D721Med (cell line): ENCODE measurements around the gene A2M.

Source experiments
- DNase-seq: peaks from one replicate; pipeline ENCODE4 v3.0.0; 2011; ENCODE audit warnings: low spot score; ENCODE audit not compliant: insufficient read length
- FAIRE-seq: peaks from 2 replicates; lab custom pipeline; 2011; peaks lifted over from hg19 to GRCh38; lab: Jason Lieb, UNC
- TF ChIP-seq, protein P1 (sequence below): IDR thresholded peaks from 2 replicates; pipeline ENCODE4 v1.5.1; 2012; ENCODE audit warnings: mild to moderate bottlenecking, control low read depth; ENCODE audit not compliant: insufficient read depth; ENCODE audit errors: missing control alignments

A2M gene

DNA sequence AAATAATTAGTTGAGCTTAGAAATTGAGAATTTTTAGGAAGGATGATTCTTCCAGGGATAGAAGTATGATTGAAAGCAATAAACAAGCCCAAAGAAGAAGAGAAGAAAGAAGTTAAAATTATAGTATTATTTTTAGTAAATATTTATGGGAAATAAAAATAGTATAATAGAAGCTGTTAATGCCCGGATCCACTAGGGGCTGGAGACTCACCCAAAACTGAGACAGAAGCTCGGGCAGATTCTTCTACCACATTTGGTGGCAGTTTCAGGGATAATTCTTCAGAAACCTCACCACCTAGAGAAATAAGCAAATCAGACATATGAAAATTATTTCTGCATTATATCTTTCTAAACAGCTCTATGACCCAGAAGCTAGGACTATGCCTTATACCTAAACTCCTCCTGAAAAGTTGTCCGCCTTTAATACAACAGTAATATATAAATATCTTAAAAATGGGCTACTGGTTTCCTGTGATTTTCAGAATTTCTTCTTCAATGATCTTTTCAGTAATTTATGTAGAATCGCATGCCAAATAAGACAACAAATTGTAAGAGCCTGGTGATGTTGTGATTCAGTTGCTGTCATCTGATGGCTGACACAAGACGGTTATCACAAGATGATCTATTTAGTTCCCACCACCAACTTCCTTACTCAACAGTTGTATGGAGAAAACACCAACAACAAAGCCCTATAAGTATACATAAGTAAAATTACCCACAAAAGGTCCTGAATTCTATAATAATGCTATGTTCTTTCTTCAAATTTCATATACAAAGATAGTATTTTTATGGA, 35.6 kb downstream of the A2M start:
- TF ChIP-seq, protein P1, sequence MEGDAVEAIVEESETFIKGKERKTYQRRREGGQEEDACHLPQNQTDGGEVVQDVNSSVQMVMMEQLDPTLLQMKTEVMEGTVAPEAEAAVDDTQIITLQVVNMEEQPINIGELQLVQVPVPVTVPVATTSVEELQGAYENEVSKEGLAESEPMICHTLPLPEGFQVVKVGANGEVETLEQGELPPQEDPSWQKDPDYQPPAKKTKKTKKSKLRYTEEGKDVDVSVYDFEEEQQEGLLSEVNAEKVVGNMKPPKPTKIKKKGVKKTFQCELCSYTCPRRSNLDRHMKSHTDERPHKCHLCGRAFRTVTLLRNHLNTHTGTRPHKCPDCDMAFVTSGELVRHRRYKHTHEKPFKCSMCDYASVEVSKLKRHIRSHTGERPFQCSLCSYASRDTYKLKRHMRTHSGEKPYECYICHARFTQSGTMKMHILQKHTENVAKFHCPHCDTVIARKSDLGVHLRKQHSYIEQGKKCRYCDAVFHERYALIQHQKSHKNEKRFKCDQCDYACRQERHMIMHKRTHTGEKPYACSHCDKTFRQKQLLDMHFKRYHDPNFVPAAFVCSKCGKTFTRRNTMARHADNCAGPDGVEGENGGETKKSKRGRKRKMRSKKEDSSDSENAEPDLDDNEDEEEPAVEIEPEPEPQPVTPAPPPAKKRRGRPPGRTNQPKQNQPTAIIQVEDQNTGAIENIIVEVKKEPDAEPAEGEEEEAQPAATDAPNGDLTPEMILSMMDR: no peak

DNA sequence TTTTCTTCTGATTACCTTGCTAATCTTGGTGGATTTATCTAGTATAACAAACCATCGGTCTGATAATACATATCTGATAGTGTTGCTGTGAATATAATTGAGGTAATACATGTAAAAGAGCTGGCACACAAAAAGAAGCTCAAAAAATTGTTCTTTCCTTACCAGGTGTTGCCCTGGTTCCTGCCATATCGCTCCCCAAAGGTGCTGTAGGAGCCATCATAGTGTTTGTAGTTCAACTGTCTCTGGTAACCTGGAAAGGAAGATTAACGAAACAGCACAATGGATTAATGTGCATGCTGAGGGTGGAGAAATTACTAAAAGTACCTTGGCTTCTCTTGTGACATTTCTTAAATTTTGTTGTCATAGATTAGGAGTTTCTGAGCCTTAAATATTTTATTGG, 36.6 kb downstream of the A2M start:
- TF ChIP-seq, protein P1: no peak
- FAIRE-seq: no peak
- DNase-seq: no peak

More for the DNA sequence above, 35.6 kb downstream of the A2M start:
- no peak for DNase-seq
- FAIRE-seq: no peak

DNA sequence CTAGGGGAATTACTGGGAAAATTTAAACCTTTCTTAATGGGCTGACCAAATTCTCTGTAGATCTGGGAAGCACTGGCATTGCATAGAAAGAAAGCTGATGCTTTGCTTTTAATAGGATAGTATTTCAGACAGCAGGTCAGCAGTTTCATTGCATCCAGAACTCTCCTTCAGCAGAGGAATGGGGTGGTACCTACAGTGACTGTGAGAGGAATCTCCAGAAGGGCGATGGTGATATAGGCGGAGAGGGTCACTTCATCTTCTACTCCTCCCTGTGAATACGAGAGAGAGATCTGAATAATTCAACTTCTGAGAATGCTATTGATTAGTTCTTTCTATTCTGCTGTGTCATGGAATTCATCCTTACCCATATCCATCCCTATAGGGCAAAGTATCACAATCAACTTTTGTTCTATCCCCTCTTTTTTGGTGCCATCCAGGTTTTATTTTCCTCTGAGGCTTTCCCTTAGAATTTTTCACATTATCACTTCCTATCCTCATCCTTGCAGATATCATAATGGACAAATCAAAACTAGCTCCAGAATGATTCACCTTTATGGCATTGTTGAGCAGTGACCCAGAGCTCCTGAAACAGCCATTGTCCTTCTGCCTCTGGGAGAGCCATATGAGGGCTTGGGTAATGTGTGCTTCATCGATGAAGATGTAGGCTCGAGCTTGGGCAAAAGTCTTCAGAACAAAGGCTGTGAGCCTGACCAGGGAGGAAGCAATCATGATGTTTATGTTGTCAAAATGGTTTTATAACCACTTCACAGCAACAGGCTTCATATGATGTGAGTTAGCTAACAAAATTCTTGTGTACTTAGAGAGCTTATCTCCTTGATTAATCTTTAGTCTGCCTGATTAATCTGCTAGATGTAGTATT, 38.3 kb downstream of the A2M start:
- no peak for DNase-seq
- FAIRE-seq: no peak
- TF ChIP-seq, protein P1: no peak

DNA sequence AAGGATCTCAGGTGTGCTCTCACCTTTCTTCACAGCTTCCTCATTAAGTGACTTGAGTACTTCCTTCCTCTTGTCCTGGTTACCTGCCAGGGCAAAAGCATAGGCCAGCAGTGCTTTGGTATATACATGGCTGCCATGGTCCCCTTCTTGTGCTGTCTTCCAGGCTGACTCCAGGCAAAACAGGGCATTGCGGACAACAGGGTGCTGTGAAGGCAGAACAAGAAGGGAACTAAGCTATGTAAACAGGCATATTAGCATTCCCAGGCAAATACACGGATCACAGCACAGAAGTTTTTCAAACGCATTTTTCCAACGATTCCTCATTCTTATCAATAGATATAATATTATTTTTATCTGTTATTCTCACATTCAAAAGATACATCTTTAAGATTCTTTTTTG, 39.0 kb downstream of the A2M start:
- TF ChIP-seq, protein P1: no peak
- DNase-seq (no peak), FAIRE-seq (no peak)

DNA sequence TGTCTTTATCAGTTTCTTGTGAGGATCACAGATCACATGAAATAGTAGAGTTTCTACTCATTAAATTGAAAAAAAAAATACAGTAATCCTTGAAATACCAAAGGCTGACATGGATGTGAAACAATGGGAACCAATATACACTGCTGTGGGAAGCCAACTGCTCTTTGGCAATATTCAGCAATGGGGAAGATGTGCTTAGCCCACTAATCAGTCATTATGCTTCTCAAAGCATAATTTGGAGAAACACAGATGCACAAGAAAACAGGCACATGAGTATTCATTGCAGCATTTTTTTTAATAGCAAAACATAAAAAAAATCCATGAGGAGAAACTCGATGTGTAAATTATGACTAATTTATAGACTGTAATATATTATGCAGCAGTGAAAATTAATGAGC, 40.6 kb downstream of the A2M start:
- no peak for DNase-seq
- FAIRE-seq: no peak
- TF ChIP-seq, protein P1: no peak

DNA sequence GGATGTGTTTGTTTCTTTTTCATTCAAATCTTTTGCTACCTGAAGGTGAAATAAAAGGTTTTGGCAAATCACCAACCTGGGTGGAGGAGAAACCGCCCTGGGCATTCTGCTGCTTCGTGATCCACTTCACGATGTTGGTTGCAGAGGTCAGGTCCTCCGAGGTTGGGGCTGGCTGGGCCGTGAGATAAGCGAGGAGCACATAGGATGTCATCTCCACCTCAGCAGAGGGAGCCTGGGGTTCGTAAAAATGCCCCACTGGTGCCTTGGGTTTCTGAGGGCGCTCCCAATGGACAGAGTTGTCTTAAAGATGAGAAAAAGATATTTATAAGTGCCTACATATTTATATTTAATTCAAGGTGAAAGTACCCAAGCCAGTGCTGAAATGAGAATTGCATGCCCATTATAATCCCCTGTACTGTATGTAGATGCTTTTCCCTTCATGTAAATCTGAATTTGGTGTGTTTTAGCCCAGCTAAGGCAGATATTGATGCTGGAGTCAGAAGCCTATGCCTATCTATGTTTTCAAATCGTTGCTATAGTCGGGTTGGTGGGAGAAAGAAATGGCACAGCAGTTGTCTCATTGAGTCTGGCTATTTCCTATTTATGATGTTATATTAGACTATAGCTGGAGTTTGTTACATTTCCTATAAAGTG, 41.1 kb downstream of the A2M start:
- DNase-seq (no peak), FAIRE-seq (no peak)
- TF ChIP-seq, protein P1: no peak
